Measurements from ENCODE around the gene RGL2.

RGL2 gene

GRCh38 chr6:33315793-33316602 lies 17.3 kb upstream of the RGL2 start:
- no peak for DNase-seq

- DNase-seq: no peak
These were observed 16.4 kb upstream of the RGL2 start for GRCh38 chr6:33314943-33315792.

- DNase-seq: peak; percentile 80
These were observed 15.8 kb upstream of the RGL2 start for GRCh38 chr6:33314515-33314942.

- DNase-seq: peak; percentile 74
These were observed 15.2 kb upstream of the RGL2 start, which contains the start of gene TAPBP for GRCh38 chr6:33313709-33314514. Gene TAPBP, minus strand, starts transcription at chr6:33314078. Its CDS starts 37 bp downstream, at chr6:33314041.

GRCh38 chr6:33313105-33313708 lies 14.5 kb upstream of the RGL2 start:
- peak; percentile 67 for DNase-seq

- DNase-seq: peak; percentile 74
These were observed 13.8 kb upstream of the RGL2 start for GRCh38 chr6:33312361-33313104.

- DNase-seq: no peak
These were observed 7.6 kb upstream of the RGL2 start for GRCh38 chr6:33306356-33306755.

- no peak for DNase-seq
These were observed 6.3 kb upstream of the RGL2 start for GRCh38 chr6:33305052-33305451.

GRCh38 chr6:33304216-33304615 lies 5.5 kb upstream of the RGL2 start:
- DNase-seq: no peak

GRCh38 chr6:33301877-33302276 lies 3.1 kb upstream of the RGL2 start:
- DNase-seq: no peak

GRCh38 chr6:33299237-33299944 lies 649 bp upstream of the RGL2 start:
- DNase-seq: peak; percentile 95

- DNase-seq: peak; percentile 91
These were observed 578 bp downstream of the RGL2 start for GRCh38 chr6:33297956-33298772.

GRCh38 chr6:33297406-33297955 lies 1.3 kb downstream of the RGL2 start:
- DNase-seq: peak; percentile 49

- DNase-seq: no peak
These were observed 1.8 kb downstream of the RGL2 start for GRCh38 chr6:33296797-33297405.

- DNase-seq: no peak
These were observed 2.9 kb downstream of the RGL2 start for GRCh38 chr6:33295621-33296369.

GRCh38 chr6:33294086-33294823 lies 4.5 kb downstream of the RGL2 start:
- DNase-seq: no peak

GRCh38 chr6:33292996-33293682 lies 5.6 kb downstream of the RGL2 start:
- DNase-seq: no peak
